IMR-90 (cell line): Measurements from ENCODE around the gene CTDP1. TPM values are rescaled to one million over a fixed set of nuclear protein-coding genes. Genes with fewer than 3 reads are reported as not detected.

Source experiments
- ATAC-seq: fragments of 200-7000 bp; cut with Tn5 transposase; 2 replicates; pipeline ENCODE4 v1.9.1; 2020; ENCODE audit warnings: low read depth, mild to moderate bottlenecking, moderate library complexity
- BruUV-seq: library from RNA; stranded (reverse); fragments of 400-500 nt; replicated peaks from 2 replicates; lab custom pipeline; 2021; lab: Mats Ljungman, UMichigan
- CTCF ChIA-PET: fragments of 300-600 bp; formaldehyde crosslinking; extraction: SDS; loops from one replicate; lab custom pipeline; 2021; ENCODE audit warnings: antibody characterized with exemption; lab: Yijun Ruan, JAX
- POLR2A ChIA-PET: fragments of 300-600 bp; sonication (Branson Sonifier 250); formaldehyde crosslinking; loops from one replicate; lab custom pipeline; 2022; ENCODE audit warnings: antibody characterized with exemption; ENCODE audit not compliant: unreplicated experiment; lab: Charles Lee
- DNase-seq: peaks from one replicate; pipeline ENCODE4 v3.0.0; 2013
- H2AFZ ChIP-seq: replicated peaks from 2 replicates; pipeline ENCODE3; 2013; ENCODE audit warnings: low read length, mild to moderate bottlenecking; ENCODE audit not compliant: poor library complexity
- H2AK5ac ChIP-seq: 2 replicates; pipeline ENCODE4 v1.6.1; 2013; ENCODE audit warnings: low read depth, low read length, inconsistent platforms
- H2AK9ac ChIP-seq: replicated peaks from 2 replicates; pipeline ENCODE3; 2013; ENCODE audit warnings: mild to moderate bottlenecking, low read depth, low read length, moderate library complexity; ENCODE audit not compliant: poor library complexity
- H2BK120ac ChIP-seq: 2 replicates; pipeline ENCODE4 v1.6.1; 2013; ENCODE audit warnings: low read depth, low read length, inconsistent platforms
- H2BK15ac ChIP-seq: 3 replicates; pipeline ENCODE4 v1.6.1; 2013; ENCODE audit warnings: low read depth, low read length, inconsistent platforms
- H2BK20ac ChIP-seq: 2 replicates; pipeline ENCODE4 v1.6.1; 2013; ENCODE audit warnings: low read depth, mild to moderate bottlenecking, inconsistent platforms, low read length, moderate library complexity
- H2BK5ac ChIP-seq: 2 replicates; pipeline ENCODE4 v1.6.1; 2013; ENCODE audit warnings: mild to moderate bottlenecking, low read depth, low read length, inconsistent platforms; ENCODE audit not compliant: poor library complexity, severe bottlenecking
- H3K14ac ChIP-seq: replicated peaks from 2 replicates; pipeline ENCODE4 v1.6.1; 2013; ENCODE audit warnings: low read depth, low read length, inconsistent platforms
- H3K18ac ChIP-seq: 2 replicates; pipeline ENCODE4 v1.6.1; 2013; ENCODE audit warnings: low read depth, low read length, control low read depth
- H3K23ac ChIP-seq: 2 replicates; pipeline ENCODE4 v1.6.1; 2013; ENCODE audit warnings: low read depth, low read length, inconsistent platforms
- H3K27ac ChIP-seq: 2 replicates; pipeline ENCODE4 v1.5.1; 2013; ENCODE audit warnings: mild to moderate bottlenecking, control low read depth, low read length; ENCODE audit not compliant: insufficient read depth
- H3K27me3 ChIP-seq: 2 replicates; pipeline ENCODE4 v1.6.1; 2013; ENCODE audit warnings: low read length; ENCODE audit not compliant: control insufficient read depth, insufficient read depth
- H3K36me3 ChIP-seq: 2 replicates; pipeline ENCODE4 v1.6.1; 2013; ENCODE audit warnings: low read length, mixed read lengths; ENCODE audit not compliant: control insufficient read depth, insufficient read depth
- H3K4ac ChIP-seq: 2 replicates; pipeline ENCODE4 v1.6.1; 2013; ENCODE audit warnings: low read depth, low read length, inconsistent platforms
- H3K4me1 ChIP-seq: 2 replicates; pipeline ENCODE4 v1.6.1; 2013; ENCODE audit warnings: low read length, mixed read lengths; ENCODE audit not compliant: control insufficient read depth, insufficient read depth
- H3K4me2 ChIP-seq: 2 replicates; pipeline ENCODE4 v1.6.1; 2013; ENCODE audit warnings: low read depth, mild to moderate bottlenecking, control low read depth, low read length, moderate library complexity
- H3K4me3 ChIP-seq: 2 replicates; pipeline ENCODE4 v1.5.1; 2013; ENCODE audit warnings: low read depth, mild to moderate bottlenecking, control low read depth, low read length, moderate library complexity; ENCODE audit not compliant: insufficient read depth
- H3K56ac ChIP-seq: 2 replicates; pipeline ENCODE4 v1.6.1; 2013; ENCODE audit warnings: low read length, inconsistent platforms; ENCODE audit not compliant: insufficient read depth; ENCODE audit errors: extremely low read depth
- H3K79me1 ChIP-seq, 2 experiments: 2 replicates each; pipeline ENCODE4 v1.6.1; 2013; ENCODE audit warnings: low read length in 2 of 2, inconsistent platforms in 1 of 2, low read depth in 1 of 2
- H3K9ac ChIP-seq: 2 replicates; pipeline ENCODE4 v1.6.1; 2013; ENCODE audit warnings: low read depth, low read length, control low read depth
- H3K9me1 ChIP-seq: 2 replicates; pipeline ENCODE4 v1.6.1; 2013; ENCODE audit warnings: low read length, inconsistent platforms; ENCODE audit not compliant: insufficient read depth
- H3K9me3 ChIP-seq: 2 replicates; pipeline ENCODE4 v1.6.1; 2013; ENCODE audit warnings: low read length; ENCODE audit not compliant: control insufficient read depth, insufficient read depth
- H4K20me1 ChIP-seq: 2 replicates; pipeline ENCODE4 v1.6.1; 2013; ENCODE audit warnings: low read length, inconsistent platforms; ENCODE audit not compliant: insufficient read depth
- H4K5ac ChIP-seq: 2 replicates; pipeline ENCODE4 v1.6.1; 2013; ENCODE audit warnings: mild to moderate bottlenecking, low read depth, low read length, control low read depth
- H4K8ac ChIP-seq, 2 experiments: 2 replicates each; pipeline ENCODE4 v1.6.1; 2013; ENCODE audit warnings: low read depth in 2 of 2, low read length in 2 of 2, control low read depth in 1 of 2, inconsistent platforms in 1 of 2
- H4K91ac ChIP-seq: 2 replicates; pipeline ENCODE4 v1.6.1; 2013; ENCODE audit warnings: low read depth, low read length, inconsistent platforms; ENCODE audit not compliant: insufficient read depth
- BHLHE40 ChIP-seq: fragments of 150-350 bp; IDR thresholded peaks from 2 replicates; pipeline ENCODE4 v1.6.1; 2016; ENCODE audit warnings: mild to moderate bottlenecking, low read depth, low read length
- CEBPB ChIP-seq: IDR thresholded peaks from 2 replicates; pipeline ENCODE4 v1.6.1; 2012; ENCODE audit warnings: low read depth, low read length, improper control_type of control experiment
- CHD1 ChIP-seq: IDR thresholded peaks from 2 replicates; pipeline ENCODE4 v1.6.1; 2012; ENCODE audit warnings: low read depth, low read length, improper control_type of control experiment
- FOS ChIP-seq: fragments of 150-350 bp; IDR thresholded peaks from 2 replicates; pipeline ENCODE4 v1.6.1; 2016; ENCODE audit warnings: low read depth, low read length
- MAFK ChIP-seq: IDR thresholded peaks from 2 replicates; pipeline ENCODE4 v1.6.1; 2012; ENCODE audit warnings: low read depth, low read length, improper control_type of control experiment
- MAZ ChIP-seq: IDR thresholded peaks from 2 replicates; pipeline ENCODE4 v1.6.1; 2012; ENCODE audit warnings: low read depth, mild to moderate bottlenecking, low read length, improper control_type of control experiment, moderate library complexity, borderline replicate concordance
- MXI1 ChIP-seq: IDR thresholded peaks from 2 replicates; pipeline ENCODE4 v1.6.1; 2012; ENCODE audit warnings: low read depth, mild to moderate bottlenecking, low read length, moderate library complexity, borderline replicate concordance
- NFE2L2 ChIP-seq: fragments of 150-350 bp; IDR thresholded peaks from 2 replicates; pipeline ENCODE4 v1.6.1; 2016; ENCODE audit warnings: low read depth, mild to moderate bottlenecking, low read length
- POLR2A ChIP-seq: IDR thresholded peaks from 2 replicates; pipeline ENCODE4 v1.6.1; 2012; ENCODE audit warnings: mild to moderate bottlenecking, low read depth, low read length
- RAD21 ChIP-seq: IDR thresholded peaks from 2 replicates; pipeline ENCODE4 v1.6.1; 2012; ENCODE audit warnings: low read length, improper control_type of control experiment
- RCOR1 ChIP-seq: IDR thresholded peaks from 2 replicates; pipeline ENCODE4 v1.6.1; 2012; ENCODE audit warnings: mild to moderate bottlenecking, low read length, improper control_type of control experiment; ENCODE audit not compliant: insufficient replicate concordance
- RFX5 ChIP-seq: IDR thresholded peaks from 2 replicates; pipeline ENCODE4 v1.8.0; 2012; ENCODE audit warnings: low read depth, mild to moderate bottlenecking, low read length, moderate library complexity
- SMC3 ChIP-seq: fragments of 150-350 bp; IDR thresholded peaks from 2 replicates; pipeline ENCODE4 v1.6.1; 2016; ENCODE audit warnings: low read depth, mild to moderate bottlenecking, antibody characterized with exemption, low read length, moderate library complexity
- WGBS, 2 experiments: methylation state at CpG; one replicate each; pipeline versions ENCODE4 v1.1.5 to v1.1.7; 2013; ENCODE audit warnings: missing lambda C conversion rate in 2 of 2; ENCODE audit not compliant: insufficient read length in 1 of 2; ENCODE audit errors: extremely low coverage in 2 of 2; 5-methylcytosine and 5-hydroxymethylcytosine counted together
- dilution Hi-C: fragments of 300-500 bp; cut with HindIII; formaldehyde crosslinking; loops from one replicate; pipeline ENCODE4 v1.14.3; 2018; ENCODE audit warnings: low sequenced_read_pairs; ENCODE audit not compliant: unreplicated experiment
- in situ Hi-C: fragments of 300-500 bp; cut with MboI; formaldehyde crosslinking; loops from 3 replicates; pipeline ENCODE4 v1.14.3; 2019; ENCODE audit warnings: low sequenced_read_pairs, inconsistent platforms, mixed read lengths
- intact Hi-C: fragments of 100-400 bp; cut with micrococcal nuclease; formaldehyde crosslinking; loops from 2 replicates; pipeline ENCODE4 v1.10.0; 2022
- polyA plus RNA-seq, 3 experiments: library from polyadenylated mRNA; depleted of rRNA; stranded (reverse); fragments of >200 nt; gene quantifications; 2 replicates each; pipeline ENCODE4 v1.2.3, GENCODE V29; 2012; ENCODE audit warnings: low replicate concordance in 1 of 3
- total RNA-seq: library from RNA; depleted of rRNA; stranded (reverse); fragments of >200 nt; gene quantifications from 2 replicates; pipeline ENCODE4 v1.2.3, GENCODE V29; 2012
- TF ChIP-seq, protein P1 (sequence below): fragments of 150-350 bp; IDR thresholded peaks from 2 replicates; pipeline ENCODE4 v1.6.1; 2017; ENCODE audit warnings: mild to moderate bottlenecking, antibody characterized with exemption, low read length, low read depth
- TF ChIP-seq, protein P2 (sequence below): fragments of 150-350 bp; IDR thresholded peaks from 2 replicates; pipeline ENCODE4 v1.6.1; 2016; ENCODE audit warnings: low read depth, mild to moderate bottlenecking, low read length, moderate library complexity, borderline replicate concordance
- TF ChIP-seq, protein P3 (sequence below): conservative IDR thresholded peaks from 2 replicates; pipeline ENCODE4 v1.5.1; 2012; ENCODE audit warnings: mild to moderate bottlenecking, low read depth, low read length, improper control_type of control experiment

Gene CTDP1
- total and polyA plus RNA-seq, 2 of the 4 experiments (the other 2 are of a cell fraction), result 13.4 to 17.6 TPM

- Histone ChIP-seq H4K20me1 (no peaks in the 10 kb centered on the region), H2AK5ac (no peak overlapping the region), H2BK120ac (no peak overlapping the region), H3K4me1 (no peaks in the 10 kb centered on the region), H3K9ac (no peak overlapping the region), H3K4me2 (no peak overlapping the region), H3K23ac (no peak overlapping the region), H3K27ac (no peak overlapping the region), H2BK5ac (no peak overlapping the region), H4K5ac (no peak overlapping the region), H2BK15ac (no peak overlapping the region), H3K18ac (no peak overlapping the region), H3K56ac (no peak overlapping the region), H3K4ac (no peak overlapping the region), H4K91ac (no peak overlapping the region), H3K36me3 (no peaks in the 10 kb centered on the region), H3K9me3 (no peaks in the 10 kb centered on the region), H3K9me1 (no peaks in the 10 kb centered on the region), H3K27me3 (peaks cover 46% of the 10 kb centered on the region), H3K4me3 (no peak overlapping the region), H2AFZ (no peak overlapping the region), H3K14ac (no peak overlapping the region), H3K79me1 (no peaks in the 10 kb centered on the region), H2AK9ac (no peak overlapping the region), H4K8ac (no peak overlapping the region), H2BK20ac (no peak overlapping the region)
- in situ Hi-C loops, result no loop called here
- ChIA-PET CTCF (no interaction called here), POLR2A (no interaction called here)
- no peak for ATAC-seq
- intact Hi-C loops, result no loop called here
- dilution Hi-C loops, result no loop called here
- TF ChIP-seq RCOR1 (no peak), POLR2A (no peak), NFE2L2 (no peak), RAD21 (no peak), SMC3 (no peak), MXI1 (no peak), MAFK (no peak), RFX5 (no peak), CEBPB (no peak), CHD1 (no peak), FOS (no peak), MAZ (no peak), BHLHE40 (no peak)
- TF ChIP-seq, protein P1, sequence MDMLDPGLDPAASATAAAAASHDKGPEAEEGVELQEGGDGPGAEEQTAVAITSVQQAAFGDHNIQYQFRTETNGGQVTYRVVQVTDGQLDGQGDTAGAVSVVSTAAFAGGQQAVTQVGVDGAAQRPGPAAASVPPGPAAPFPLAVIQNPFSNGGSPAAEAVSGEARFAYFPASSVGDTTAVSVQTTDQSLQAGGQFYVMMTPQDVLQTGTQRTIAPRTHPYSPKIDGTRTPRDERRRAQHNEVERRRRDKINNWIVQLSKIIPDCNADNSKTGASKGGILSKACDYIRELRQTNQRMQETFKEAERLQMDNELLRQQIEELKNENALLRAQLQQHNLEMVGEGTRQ, result no peak
- TF ChIP-seq, protein P2, sequence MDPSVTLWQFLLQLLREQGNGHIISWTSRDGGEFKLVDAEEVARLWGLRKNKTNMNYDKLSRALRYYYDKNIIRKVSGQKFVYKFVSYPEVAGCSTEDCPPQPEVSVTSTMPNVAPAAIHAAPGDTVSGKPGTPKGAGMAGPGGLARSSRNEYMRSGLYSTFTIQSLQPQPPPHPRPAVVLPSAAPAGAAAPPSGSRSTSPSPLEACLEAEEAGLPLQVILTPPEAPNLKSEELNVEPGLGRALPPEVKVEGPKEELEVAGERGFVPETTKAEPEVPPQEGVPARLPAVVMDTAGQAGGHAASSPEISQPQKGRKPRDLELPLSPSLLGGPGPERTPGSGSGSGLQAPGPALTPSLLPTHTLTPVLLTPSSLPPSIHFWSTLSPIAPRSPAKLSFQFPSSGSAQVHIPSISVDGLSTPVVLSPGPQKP, result no peak
- TF ChIP-seq, protein P3, sequence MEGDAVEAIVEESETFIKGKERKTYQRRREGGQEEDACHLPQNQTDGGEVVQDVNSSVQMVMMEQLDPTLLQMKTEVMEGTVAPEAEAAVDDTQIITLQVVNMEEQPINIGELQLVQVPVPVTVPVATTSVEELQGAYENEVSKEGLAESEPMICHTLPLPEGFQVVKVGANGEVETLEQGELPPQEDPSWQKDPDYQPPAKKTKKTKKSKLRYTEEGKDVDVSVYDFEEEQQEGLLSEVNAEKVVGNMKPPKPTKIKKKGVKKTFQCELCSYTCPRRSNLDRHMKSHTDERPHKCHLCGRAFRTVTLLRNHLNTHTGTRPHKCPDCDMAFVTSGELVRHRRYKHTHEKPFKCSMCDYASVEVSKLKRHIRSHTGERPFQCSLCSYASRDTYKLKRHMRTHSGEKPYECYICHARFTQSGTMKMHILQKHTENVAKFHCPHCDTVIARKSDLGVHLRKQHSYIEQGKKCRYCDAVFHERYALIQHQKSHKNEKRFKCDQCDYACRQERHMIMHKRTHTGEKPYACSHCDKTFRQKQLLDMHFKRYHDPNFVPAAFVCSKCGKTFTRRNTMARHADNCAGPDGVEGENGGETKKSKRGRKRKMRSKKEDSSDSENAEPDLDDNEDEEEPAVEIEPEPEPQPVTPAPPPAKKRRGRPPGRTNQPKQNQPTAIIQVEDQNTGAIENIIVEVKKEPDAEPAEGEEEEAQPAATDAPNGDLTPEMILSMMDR, result no peak
- no TSS peak for BruUV-seq
- DNase-seq, result no peak
- no CpG with 5 or more reads among the region's 1 CpG for WGBS, 2 experiments
Observed at GRCh38 chr18:79662439-79662838, 17.2 kb upstream of the CTDP1 start.
